ENCODE results near the gene SYT1.

Gene SYT1

GRCh38 chr12:79366374-79366773 is 501.8 kb downstream of the SYT1 start:
- no peak for DNase-seq

GRCh38 chr12:79367032-79367589 is 502.5 kb downstream of the SYT1 start:
- no peak for DNase-seq

GRCh38 chr12:79370021-79370420 is 505.4 kb downstream of the SYT1 start:
- no peak for DNase-seq

GRCh38 chr12:79371226-79371625 is 506.7 kb downstream of the SYT1 start:
- DNase-seq: no peak

- DNase-seq: peak; percentile 66
Observed at GRCh38 chr12:79373896-79374499, 509.4 kb downstream of the SYT1 start.

- peak; percentile 5 for DNase-seq
Observed at GRCh38 chr12:79374545-79374944, 510.0 kb downstream of the SYT1 start.

- DNase-seq: no peak
Observed at GRCh38 chr12:79375050-79375449, 510.5 kb downstream of the SYT1 start.

GRCh38 chr12:79378496-79378895 is 513.9 kb downstream of the SYT1 start:
- DNase-seq: no peak

GRCh38 chr12:79380402-79380801 is 515.8 kb downstream of the SYT1 start:
- DNase-seq: no peak

GRCh38 chr12:79381248-79382208 is 517.0 kb downstream of the SYT1 start:
- no peak for DNase-seq

GRCh38 chr12:79384551-79384950 is 520.0 kb downstream of the SYT1 start:
- DNase-seq: no peak

GRCh38 chr12:79388011-79388410 is 523.4 kb downstream of the SYT1 start:
- DNase-seq: no peak

GRCh38 chr12:79393842-79394241 is 529.3 kb downstream of the SYT1 start:
- DNase-seq: no peak

- DNase-seq: no peak
Observed at GRCh38 chr12:79397609-79398008, 533.0 kb downstream of the SYT1 start.

- DNase-seq: no peak
Observed at GRCh38 chr12:79400481-79400880, 535.9 kb downstream of the SYT1 start.

- DNase-seq: no peak
Observed at GRCh38 chr12:79402606-79403005, 538.0 kb downstream of the SYT1 start.

GRCh38 chr12:79406993-79407392 is 542.4 kb downstream of the SYT1 start:
- no peak for DNase-seq

- peak; percentile 70 for DNase-seq
Observed at GRCh38 chr12:79407671-79408622, 543.4 kb downstream of the SYT1 start.

- DNase-seq: no peak
Observed at GRCh38 chr12:79408689-79409088, 544.1 kb downstream of the SYT1 start.

GRCh38 chr12:79409562-79409961 is 545.0 kb downstream of the SYT1 start:
- no peak for DNase-seq

- no peak for DNase-seq
Observed at GRCh38 chr12:79411791-79412190, 547.2 kb downstream of the SYT1 start.

- DNase-seq: no peak
Observed at GRCh38 chr12:79413796-79414195, 549.2 kb downstream of the SYT1 start.

- DNase-seq: no peak
Observed at GRCh38 chr12:79414252-79414651, 549.7 kb downstream of the SYT1 start.
